NOMO-1 (cell line): Measurements from ENCODE around the gene RAB8B.
"Not testable (repeated sequence)": the region's sequence is repeated elsewhere in the genome, so short reads cannot be mapped to it uniquely, and the experiment has no call there.

ENCODE experiments used
- DNase-seq, 2 experiments: peaks; one replicate each; lab custom pipeline; 2025; ENCODE audit not compliant: unreplicated experiment in 2 of 2; lab: John Stamatoyannopoulos, UW

The RAB8B gene

DNA sequence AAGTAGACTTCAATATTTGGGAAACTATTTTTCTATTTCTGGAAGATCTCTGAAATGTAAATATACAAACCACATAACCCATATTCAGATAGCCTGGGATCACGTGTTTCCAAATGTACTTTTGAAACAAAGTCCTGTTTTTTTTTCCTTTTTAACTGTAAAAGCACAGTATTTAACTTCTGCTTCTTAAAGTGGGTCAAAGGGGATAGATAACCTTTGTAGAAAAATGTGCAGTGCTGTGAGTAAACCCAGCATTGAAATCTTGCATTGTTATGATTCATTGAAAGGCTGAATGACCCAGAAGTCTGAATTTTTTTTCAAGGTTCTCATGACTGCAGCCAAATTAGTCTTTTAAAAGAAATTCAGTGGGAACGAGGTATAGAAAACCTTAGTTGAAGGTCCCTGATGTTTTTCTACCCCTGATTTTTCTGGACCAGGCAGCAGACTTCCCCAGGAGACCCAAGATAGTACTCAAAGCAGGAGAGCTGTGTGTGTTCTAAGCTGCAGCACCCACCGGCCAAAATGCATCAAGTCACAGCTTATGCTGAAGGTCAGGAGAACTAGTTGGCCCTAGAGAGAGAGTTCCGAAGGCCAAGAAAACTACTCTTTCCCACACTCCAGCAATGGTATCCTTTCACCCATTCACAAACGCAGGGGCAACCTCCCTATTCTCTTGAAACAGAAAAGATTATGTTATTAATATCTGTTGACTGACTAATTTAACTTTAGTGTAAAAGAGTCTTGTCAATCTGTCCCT, 44.4 kb downstream of the RAB8B start:
- DNase-seq, result peak in 1 of 2 experiments; percentile 16

DNA sequence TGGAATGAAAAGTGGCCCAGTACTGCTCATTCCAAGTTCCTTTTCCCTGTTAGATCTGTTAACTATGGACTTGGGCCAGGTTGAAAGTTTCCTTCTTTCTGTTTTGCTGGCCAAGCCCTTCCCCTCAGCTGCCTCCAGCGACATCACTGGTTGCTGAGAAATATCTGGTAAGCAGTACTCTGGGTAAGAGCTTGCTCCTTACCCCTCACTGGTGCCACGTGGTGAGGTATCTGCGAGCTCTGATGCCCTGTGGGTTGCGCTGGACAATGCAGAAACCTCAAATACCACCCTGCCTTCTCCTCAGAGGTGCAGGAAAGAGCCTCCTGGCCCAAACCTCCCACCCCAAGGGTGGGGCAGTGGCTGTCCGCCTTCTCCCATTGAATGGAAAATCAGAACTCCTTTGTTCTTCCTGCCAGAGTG, 45.1 kb downstream of the RAB8B start:
- DNase-seq, result no peak

DNA sequence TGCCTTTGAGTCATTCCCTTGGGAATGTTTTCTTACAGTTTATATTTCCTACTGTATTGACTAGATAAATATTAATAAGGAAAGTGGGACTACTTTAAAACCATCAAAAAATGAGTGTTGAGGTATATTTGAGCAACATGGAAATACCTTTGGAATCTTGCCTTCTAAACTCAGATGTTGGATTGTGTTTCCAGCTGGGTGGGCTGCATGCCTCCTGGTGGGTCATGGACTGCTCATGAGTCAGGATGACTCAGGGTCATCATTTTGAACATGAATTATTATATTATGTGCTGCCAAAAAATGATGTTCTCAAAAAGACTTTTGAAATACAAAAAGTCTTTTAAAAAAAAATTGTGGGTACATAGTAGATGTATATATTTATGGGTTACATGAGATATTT, 46.9 kb downstream of the RAB8B start:
- DNase-seq, result no peak

DNA sequence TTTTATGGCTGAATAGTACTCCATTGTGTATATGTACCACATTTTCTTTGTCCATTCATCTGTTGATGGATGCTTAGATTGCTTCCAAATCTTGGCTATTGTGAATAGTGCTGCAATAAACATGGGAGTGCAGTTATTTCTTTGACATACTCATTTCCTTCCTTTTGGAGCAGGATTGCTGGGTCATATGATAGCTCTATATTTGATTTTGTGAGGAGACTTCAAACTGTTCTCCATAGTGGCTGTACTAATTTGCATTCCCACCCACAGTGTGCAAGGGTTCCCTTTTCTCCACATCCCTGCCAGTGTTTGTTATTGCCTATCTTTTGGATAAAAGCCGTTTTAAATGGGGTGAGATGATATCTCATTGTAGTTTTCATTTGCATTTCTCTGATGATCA, 47.7 kb downstream of the RAB8B start:
- DNase-seq, result not testable (repeated sequence)

DNA sequence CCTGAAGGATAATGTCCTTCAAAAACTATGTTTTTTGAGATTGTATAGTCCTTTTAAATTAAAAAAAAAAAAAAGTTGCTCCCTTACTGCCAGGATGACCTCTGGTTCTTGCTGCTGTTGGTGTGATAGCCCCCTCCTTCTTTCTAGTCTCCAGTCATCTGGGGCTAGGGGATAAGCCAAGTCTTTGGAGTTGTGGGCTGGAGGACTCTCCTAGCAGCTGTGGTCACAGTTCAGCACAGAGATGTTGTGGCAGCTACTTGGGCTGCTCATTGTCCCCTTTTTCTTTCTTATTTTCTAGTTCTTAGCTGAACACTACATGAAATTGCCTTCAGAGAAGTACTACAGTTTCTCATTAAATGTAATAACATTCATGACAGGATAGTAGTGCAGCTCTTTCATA, 48.8 kb downstream of the RAB8B start:
- DNase-seq, result no peak

DNA sequence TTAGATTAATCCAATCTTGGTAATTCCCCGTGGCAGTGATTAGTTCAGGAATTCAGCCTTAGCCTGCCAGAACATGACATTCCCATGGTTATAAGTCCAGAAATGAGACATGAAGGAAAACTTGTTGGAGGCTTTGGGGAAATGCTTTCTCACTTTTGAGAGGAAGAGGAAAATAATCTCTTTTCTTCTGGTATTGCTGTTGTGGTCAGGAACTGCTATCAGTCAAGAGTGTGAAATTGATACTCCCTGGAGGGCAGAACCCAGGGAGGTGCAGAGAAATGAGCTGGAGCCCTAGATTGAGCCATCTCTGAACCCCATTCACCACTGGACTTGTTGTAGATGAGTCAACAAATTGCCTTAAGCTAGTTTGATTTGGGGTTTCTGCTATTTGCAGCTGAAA, 49.4 kb downstream of the RAB8B start:
- DNase-seq, result peak in 1 of 2 experiments; percentile 27

DNA sequence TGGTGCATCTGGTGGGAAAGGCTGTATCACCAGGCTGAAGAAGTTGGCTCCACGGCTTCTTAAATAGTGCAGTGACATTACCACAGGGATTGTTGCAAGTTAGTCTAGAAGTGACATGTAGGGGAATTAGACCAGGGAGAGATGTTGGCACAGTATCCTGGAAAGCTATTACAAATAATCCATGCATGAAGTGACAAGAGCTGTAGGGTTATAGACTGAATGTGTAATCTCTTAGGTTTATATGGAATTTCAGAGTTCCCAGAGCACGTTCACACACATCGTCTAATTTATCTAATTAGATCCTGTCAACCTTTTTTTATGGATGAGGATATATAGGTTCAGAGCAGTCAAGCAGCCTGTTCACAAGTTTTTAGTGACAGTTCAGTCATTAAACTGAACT, 50.7 kb downstream of the RAB8B start:
- no peak for DNase-seq

DNA sequence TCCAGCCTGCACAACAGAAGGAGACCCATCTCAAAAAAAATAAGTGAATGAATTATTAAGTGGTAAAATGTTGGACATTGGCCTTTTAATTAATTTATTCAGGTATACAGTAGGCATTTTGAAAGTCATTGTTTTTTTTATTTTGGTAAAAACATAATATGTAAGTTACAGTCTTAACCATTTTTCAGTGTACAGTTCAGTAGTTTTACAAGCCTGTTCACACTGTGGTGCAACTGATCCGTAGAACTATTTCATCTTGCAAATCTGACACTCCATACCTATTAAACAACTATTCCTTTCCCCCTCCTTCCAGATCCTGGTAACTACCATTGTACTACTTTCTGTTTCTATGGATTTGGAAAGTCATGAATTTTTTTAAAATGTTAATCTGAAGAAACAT, 51.9 kb downstream of the RAB8B start:
- no peak for DNase-seq

DNA sequence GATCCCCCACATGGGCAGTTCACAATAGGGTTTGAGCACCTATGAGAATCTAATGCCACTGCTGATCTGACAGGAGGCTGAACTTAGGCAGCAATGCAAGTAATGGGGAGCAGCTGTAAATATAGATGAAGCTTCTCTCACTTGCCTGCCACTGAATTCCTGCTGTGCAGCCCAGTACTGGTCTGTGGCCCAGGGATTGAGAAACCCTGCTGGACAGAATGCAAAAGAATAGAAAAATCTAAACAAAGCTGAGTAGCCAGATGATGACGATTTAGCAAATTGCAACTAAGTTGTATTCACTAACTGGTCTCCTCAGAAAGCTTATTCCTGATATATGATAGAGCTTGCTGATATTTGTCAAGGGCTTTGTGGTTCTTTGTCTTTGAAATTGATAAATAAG, 53.7 kb downstream of the RAB8B start:
- no peak for DNase-seq

DNA sequence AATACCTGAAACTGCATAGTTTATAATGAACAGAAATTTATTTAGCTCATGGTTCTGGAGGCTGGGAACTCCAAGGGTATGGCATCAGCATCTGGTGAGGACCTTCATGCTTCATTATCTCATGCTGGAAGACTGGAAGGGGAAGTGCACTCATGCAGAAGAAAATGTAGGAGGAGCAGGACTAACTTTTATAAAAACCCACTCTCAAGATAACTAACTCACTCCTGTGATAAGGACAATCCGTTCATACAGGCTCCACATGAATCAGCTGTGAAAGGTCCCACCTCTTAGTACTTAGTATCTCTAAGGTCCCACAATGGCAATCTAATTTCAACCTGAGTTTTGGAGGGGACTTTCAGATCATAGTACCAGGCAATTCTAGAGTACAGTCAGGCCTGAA, 54.4 kb downstream of the RAB8B start:
- DNase-seq, result no peak

DNA sequence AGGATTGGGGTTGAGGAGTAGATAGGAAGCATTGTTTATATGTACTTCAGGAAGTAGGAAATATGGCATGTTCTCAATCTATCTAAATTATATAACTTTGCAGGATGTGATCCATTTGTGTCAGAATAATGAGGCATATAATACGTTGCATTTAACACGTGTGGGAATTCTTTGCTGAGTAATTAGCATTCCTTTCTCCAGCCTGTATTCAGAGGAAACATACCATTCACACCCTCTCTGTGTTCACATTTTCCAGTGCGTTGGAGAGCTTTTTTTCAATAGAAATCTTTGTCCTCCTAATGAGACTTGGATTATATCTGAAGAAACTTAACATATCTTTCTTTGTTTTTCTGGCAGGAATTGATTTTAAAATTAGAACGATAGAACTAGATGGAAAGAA, 55.0 kb downstream of the RAB8B start:
- DNase-seq, result no peak

DNA sequence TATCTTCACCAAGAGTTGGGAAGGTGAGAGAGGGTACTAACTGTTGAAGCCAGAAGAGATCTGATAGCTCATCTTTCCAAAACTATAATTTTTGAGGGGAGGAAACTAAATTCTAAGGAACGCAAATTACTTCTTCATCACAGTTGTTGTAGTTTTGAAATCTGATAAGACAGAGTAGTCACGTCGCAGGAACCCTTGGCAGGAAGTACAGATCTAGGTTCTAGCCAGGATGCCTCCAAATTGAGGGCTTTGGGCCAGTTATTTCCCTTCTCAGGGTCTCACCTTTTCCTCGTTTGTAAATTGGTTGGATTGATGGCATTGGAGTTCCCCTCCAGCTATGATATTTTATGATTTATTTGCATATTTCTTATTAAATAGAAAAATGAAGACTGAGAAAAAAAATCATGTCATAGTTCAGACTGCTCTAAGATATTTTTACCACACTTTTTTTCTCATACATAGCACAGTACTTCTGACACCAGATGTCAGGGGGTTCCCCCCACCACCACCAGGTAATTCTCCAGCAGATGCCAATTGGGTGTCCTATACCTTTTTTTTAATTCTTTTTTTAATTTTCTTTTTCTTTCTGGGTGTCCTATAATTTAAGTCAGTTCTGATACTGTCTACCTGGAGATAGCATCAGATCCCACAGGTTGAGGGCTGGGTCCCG, 55.7 kb downstream of the RAB8B start:
- DNase-seq, result no peak

DNA sequence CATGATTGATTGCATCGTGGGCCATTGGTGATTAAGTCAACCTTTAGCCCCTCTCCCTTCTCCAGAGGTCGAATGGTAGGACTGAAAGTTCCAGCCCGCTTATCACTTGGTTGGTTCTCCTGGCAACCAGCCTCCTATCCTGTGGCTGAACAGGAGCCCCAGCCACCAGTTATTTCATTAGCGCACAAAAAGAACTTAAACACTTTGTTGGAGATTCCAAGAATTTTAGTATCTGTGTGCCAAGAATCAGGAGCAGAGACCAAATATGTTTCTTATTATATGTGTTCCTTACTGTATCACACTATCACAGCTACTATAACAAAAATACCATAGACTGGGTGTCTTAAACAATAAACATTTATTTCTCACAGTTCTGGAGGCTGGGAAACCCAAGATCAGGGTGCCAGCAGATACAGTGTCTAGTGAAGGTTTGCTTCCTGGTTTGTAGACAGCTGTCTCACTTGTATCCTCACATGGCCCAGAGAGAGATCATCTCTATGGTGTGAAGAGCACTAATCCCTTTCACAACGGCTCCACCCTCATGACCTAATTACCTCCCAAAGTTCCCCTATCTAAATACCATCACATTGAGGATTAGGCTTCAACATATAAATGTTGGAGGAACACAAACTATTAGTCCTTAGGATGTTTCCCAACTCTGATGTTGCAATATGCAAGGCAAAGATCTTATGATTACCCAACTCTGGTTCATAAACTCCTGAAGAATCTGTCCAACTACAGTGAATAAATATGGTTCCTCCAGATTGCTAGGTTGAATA, 57.5 kb downstream of the RAB8B start:
- peak; percentile 83 to 97 for DNase-seq

DNA sequence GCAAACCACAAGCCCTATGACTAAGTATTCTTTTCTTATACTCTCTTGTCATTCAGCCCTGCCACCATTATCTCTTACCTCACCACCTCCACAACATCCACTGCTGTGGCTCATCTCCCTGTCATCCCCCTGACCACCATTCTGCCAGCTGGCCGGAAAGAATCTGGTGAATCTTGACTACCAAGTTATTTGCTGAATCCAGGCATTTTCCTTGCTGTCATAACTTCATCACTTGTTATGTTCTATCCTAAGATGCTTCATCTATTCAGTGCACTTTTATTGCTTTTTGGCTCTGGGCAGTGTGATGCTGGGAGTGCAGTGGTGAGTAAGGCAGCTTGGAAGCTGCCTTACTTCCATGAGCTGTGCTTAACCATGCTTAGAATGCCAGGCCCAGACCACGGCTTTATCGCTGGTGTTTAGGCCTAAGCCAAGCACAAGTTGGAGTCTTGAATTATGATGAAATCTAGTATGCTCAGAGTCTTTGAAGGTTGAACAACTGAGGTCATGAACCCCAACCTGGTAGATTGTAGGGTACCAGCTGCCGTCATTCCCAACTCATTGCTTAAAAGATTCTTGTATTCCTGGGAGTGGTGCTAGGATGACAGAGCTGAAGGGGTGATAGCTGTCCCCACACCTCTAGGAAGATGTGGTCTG, 61.0 kb downstream of the RAB8B start:
- DNase-seq, result no peak

DNA sequence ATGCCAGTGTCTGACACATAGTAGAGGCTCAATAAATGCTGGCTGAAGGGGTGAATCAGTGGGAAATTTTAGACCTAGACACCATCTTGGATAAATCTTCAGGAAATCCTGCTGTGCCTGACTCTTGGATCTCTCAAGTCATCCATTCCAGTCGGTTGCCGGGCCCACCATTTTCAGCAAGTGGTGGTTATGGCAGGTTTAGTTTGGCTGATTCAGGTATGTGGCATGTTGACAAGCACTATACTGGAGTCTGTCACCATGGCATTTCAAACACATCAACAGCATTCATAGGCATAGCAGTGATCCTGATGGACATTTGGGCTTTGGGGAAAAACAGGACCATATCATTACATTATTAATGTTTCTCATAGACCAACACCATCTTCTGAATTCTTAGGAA, 62.3 kb downstream of the RAB8B start:
- DNase-seq, result no peak

DNA sequence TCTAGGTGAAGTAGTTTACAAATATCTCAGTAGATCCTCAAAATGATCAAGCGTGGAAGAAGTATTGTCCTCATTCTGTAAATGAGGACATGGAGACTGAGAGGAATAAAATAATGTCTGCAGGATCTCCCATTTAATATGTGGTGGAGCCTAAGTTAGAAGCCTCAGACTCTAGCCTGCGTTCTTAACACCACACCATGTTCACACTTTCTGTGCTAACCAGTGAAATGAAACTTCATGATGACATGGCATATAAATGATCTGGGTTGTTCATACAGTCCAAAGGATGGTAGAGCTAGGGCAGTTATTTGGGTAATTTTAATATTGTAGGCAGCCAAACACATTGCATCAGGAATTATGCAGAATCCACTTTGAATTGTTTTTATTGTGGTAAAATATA, 62.9 kb downstream of the RAB8B start:
- no peak for DNase-seq

DNA sequence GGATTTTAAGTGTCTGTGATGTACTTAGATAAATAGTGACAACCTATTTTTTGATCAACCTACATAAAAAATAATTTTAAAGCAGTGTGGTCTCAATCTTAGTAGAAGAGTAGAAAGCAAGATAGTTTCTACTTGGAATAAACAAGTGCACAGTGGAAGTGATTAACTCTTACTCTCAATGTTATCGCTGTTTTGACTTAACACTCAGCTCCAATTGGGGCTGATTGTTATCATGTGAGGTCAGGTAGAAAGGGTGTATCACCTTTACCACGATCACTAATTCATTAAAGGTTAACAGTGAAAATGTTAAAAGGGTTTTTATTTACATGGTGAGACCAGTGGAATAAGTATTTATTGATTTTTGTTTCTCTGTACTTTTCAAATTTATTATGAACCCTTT, 65.6 kb downstream of the RAB8B start:
- no peak for DNase-seq

DNA sequence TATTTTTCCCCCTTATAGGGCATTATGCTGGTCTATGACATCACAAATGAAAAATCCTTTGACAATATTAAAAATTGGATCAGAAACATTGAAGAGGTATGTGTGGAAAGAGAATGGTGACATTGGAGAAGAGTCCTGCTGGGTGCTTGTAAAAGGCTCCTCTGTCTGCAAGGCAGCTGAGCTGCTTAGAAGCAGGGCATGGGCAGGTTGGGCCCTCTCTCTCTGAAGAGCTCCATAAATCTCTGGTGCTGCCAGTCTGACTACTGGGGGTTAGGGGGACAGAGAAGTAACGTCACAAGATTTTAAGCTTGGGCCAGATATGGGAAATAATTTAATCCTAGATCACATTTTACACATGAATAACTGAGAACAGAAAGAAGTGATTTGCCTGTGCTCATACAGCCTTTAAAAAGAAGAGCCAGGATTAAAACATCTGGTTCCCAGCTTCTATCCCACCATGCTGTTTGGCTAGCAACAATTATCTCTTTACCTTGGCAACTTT, 66.1 kb downstream of the RAB8B start:
- no peak for DNase-seq

DNA sequence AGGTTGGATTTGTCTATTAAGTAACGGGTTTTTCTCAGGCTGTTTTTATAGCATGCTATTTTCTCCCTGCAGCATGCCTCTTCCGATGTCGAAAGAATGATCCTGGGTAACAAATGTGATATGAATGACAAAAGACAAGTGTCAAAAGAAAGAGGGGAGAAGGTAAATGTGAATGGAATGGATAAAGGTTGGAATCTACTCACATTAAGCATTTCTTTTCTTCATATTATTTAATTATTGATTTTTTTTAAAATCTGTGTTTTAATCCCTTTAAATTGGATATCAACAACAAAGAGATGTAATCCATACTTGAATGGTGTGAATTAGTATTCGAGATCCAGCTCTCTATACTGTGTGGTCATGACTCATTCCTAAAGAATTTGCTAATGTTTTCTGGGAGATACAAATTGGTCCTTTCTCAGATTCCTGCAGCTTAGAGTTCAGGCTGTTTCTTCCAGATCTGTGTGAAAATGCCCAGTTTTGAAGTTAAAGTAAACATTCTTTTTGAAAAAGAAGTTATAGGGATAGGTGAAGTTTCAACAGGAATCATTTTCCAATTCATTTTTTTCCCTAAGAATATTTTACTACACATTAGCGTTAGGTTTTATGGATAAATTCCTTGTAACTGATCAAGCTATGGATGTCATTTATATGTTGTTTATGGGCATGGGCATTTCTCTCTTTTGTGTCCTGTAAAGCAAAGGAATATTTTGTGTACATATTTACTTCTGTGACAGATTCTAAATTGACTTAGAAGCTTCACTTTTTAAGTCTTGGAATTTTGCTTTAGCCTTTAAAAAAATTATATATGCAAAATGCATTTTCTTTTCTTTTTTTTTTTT, 67.2 kb downstream of the RAB8B start:
- no peak for DNase-seq

DNA sequence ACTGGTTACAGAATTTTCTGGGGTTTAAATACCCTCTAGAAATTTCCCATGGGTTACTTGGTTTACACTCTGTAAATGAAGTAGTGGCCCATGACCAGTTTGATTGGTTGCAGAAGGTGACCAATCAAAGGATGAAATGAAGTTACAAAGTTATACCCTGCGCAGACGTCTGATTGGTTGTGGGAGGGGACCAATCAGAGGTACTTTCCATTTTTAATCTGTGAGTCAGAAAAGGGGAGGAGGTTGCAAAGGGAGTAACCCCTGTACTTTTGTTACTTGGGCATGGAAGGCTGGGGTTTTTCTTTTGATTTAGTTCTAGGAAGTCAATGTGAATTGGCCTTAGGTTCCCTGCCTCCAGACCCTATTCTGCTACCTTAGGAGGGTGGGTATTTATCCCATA, 69.3 kb downstream of the RAB8B start:
- no peak for DNase-seq
